Fibroblast of pulmonary artery (primary cell): ENCODE results near the gene ATG4B.

Experiments
- DNase-seq: peaks from one replicate; pipeline ENCODE4 v3.0.0-alpha.2; 2010; ENCODE audit warnings: low read depth
- H3K4me3 ChIP-seq: replicated peaks from 2 replicates; pipeline ENCODE4 v1.5.1; 2011; ENCODE audit warnings: low read depth, mild to moderate bottlenecking, control low read depth, low read length, moderate library complexity
- TF ChIP-seq, protein P1 (sequence below): IDR thresholded peaks from 2 replicates; pipeline ENCODE4 v1.5.1; 2011; ENCODE audit warnings: mild to moderate bottlenecking, control low read depth, low read length, inconsistent platforms; ENCODE audit errors: missing control alignments

The ATG4B gene

DNA sequence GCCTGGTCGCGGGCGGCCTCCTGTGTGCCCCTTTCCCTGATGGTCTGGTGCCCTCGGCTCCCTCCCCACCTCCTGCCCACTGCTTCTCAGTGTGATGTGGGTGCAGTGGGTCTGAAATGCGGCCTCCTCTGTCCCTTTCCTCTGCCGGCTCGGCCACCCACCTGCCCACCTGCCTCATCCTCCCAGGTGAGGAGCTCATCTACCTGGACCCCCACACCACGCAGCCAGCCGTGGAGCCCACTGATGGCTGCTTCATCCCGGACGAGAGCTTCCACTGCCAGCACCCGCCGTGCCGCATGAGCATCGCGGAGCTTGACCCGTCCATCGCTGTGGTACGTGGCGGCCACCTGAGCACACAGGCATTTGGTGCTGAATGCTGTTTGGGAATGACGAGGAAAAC, 30.9 kb downstream of the ATG4B start:
- H3K4me3 ChIP-seq, result no peak overlapping the region
- TF ChIP-seq, protein P1, sequence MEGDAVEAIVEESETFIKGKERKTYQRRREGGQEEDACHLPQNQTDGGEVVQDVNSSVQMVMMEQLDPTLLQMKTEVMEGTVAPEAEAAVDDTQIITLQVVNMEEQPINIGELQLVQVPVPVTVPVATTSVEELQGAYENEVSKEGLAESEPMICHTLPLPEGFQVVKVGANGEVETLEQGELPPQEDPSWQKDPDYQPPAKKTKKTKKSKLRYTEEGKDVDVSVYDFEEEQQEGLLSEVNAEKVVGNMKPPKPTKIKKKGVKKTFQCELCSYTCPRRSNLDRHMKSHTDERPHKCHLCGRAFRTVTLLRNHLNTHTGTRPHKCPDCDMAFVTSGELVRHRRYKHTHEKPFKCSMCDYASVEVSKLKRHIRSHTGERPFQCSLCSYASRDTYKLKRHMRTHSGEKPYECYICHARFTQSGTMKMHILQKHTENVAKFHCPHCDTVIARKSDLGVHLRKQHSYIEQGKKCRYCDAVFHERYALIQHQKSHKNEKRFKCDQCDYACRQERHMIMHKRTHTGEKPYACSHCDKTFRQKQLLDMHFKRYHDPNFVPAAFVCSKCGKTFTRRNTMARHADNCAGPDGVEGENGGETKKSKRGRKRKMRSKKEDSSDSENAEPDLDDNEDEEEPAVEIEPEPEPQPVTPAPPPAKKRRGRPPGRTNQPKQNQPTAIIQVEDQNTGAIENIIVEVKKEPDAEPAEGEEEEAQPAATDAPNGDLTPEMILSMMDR, result no peak

DNA sequence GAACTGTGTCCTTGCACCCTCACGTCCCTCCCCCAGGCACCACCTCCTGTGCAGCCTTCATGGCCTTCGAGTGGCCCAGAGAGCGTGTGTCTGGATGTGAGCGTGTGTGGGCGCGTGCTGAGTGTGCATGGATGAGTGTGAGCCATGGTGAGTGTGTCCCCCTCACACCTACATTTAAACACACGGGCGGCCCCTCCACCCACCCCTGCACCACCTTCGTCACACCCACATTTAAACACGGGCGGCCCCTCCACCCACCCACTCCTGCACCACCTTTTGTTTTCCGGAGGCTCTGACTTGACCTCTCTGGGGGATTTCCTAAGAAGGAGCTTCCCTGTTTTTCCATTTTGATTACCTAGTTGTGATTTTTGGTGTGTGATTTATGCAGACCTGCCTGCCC, 31.3 kb downstream of the ATG4B start:
- no peak overlapping the region for H3K4me3 ChIP-seq
- DNase-seq, result no peak
- TF ChIP-seq, protein P1, result no peak

More for the DNA sequence above, 30.9 kb downstream of the ATG4B start:
- DNase-seq, result no peak

DNA sequence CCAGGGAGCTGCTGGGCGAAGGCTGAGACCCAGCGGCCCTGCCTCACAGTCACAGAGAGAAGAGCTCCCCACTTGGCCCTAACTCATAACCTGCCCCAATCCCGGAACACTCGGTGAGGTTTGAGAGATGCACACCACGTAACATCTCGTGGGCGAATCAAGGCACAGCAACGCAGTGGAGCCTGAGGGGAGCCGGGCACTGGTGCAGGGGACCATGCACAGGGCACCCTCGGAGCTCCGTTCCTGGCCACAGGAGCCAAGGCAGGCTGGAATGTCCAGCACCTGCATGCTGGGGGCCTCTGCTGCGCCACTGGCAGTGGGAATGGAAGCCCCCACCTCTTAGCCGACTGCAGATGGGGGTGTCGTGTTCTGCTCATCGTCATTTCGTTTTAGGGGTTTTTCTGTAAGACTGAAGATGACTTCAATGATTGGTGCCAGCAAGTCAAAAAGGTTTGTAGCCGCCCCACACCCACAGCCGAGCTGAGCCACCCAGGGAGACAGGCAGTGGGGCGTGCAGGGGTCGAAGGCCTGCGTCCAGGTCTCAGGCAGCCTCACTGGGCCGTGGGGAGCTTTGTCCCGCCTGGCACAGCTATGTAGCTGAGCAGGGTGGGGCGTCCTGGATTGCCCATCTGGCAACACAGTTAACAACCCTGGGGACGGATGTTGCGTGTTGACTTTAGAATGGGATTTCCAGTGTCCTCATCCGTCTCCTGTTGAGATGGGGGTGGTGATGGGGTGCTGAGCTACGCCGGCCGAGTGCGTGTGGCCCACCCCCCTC, 33.0 kb downstream of the ATG4B start:
- TF ChIP-seq, protein P1, result no peak
- DNase-seq, result no peak
- H3K4me3 ChIP-seq, result no peak overlapping the region

DNA sequence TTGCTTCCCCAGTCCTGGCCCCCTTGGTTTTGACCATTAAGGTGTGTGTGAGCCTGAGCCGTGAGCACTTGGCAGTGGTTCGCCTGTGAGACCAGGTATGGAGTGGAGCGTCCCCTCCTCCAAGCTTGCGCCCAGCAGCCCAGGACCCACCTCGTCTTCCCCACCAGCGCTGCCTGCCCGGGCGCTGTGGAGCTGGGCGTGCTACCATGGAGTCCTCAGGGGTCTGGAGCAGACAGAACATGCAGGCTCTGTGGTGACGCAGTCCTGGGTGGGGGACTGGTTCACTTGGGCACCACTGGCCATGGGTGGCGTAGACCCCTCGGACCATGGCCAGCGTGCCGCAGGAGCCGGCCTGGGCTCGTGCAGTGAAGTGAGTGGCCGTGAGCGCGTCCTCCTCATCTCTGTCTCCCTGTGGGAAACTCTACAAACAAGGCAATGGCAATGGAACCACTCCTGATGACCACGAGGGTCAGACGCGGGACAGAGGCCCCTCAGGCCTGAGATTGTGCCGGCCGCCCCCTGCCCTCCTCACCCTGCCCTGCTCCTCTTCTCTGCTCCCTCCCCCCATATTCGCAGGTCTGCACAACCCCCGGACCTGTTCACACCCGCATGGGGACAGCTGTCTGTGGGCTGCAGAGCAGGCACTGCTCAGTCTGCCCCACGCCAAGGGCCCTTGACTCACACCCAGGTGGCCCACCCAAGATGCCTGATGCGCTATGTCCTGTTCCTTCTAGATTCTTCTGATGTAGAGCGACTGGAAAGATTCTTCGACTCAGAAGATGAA, 34.2 kb downstream of the ATG4B start:
- TF ChIP-seq, protein P1, result no peak
- no peak overlapping the region for H3K4me3 ChIP-seq
- DNase-seq, result no peak

DNA sequence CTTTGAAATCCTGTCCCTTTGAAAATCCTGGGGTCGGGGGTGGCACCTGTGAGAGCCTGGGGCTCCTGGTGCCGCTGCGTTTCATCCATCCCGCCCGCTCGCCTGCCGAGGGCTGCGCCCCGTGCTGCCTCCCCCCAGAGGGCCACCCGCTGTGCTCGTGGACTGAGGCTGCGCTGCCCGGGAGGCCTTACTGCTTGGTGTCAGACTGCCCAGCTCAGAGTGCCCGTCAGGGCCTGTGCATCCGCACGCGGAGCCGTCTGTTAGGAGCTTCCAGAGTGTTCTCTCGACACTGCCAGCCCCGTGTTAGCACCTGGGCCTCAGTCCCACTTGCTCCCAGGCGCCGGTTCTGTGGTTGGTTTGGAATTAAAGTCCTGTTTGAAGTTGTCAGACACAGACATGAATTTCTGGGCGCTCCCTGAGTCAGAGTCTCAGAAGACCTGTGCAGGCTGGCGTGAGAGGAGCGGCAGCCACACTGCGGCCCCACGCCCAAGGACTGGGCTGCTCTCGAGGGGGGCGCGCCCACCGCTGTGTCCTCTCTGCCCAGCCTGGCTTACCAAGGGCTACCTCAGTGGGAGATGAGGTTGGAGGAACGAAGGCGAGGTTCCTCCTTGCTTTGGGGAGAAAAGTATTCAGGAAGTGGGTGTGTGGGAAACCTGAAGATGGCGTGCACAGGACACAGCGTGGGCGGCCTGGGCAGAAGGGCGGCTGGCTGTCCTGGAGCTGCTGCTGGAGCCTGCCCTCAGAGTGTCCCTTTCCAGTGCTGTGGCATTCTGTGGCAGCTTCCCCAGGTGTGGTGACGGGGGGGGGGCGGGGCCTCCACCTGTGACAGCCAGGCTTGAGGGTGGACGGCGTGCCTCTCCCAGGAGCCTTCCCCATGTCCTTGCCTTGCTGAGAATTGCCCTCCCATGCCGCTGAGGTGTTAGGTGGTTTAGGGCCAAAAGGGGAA, 35.0 kb downstream of the ATG4B start:
- H3K4me3 ChIP-seq, result no peak overlapping the region
- TF ChIP-seq, protein P1, result no peak
- DNase-seq, result no peak

DNA sequence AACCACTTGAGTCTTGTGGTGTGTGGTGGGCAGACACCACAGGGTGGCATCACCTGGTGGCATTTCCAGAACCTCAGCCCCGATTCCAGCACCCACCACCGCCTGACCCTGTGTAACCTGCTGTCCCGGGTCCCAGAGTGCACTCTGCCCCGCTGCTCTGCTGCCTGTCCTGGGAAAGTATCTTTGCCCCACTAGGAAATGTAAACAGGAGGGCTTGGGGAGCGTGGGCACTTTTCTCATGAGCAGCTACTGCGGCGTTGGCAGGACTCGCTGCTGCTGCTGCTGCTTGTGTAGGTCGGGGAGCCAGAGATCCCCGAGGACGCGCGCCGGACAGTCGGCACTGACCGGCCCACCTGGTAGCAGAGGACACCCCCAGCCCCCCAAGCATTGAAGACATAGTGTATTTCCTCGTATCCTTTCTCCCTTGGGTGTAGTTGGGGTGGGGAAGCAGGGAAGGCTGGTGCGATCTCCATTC, 35.7 kb downstream of the ATG4B start:
- TF ChIP-seq, protein P1, result no peak
- H3K4me3 ChIP-seq, result no peak overlapping the region
- no peak for DNase-seq
